Gastroesophageal sphincter (tissue), 3 donors: ENCODE measurements around the gene USP15.

Source experiments
- CTCF ChIP-seq, 4 experiments: fragments of 200-600 bp in 2 of 4; fragments of 450-650 bp in 2 of 4; sonication (generic) in 1 of 4; IDR thresholded peaks; one replicate each; pipeline ENCODE4 v1.5.1; 2017 to 2019; ENCODE audit warnings: antibody characterized with exemption in 4 of 4, mild to moderate bottlenecking in 2 of 4, moderate library complexity in 2 of 4
- EP300 ChIP-seq: sonication (generic); formaldehyde crosslinking; IDR thresholded peaks from one replicate; pipeline ENCODE4 v1.6.1; 2017; ENCODE audit warnings: antibody characterized with exemption, mild to moderate bottlenecking
- POLR2A ChIP-seq, 2 donors: fragments of 450-650 bp; IDR thresholded peaks; one replicate each; pipeline ENCODE4 v1.6.1; 2017; ENCODE audit warnings: antibody characterized with exemption in 2 of 2, mild to moderate bottlenecking in 2 of 2, moderate library complexity in 1 of 2
- POLR2AphosphoS5 ChIP-seq: sonication (generic); formaldehyde crosslinking; IDR thresholded peaks from one replicate; pipeline ENCODE4 v1.6.1; 2017; ENCODE audit warnings: antibody characterized with exemption

- no peak for TF ChIP-seq POLR2A (IDR thresholded peaks at IDR 0.05)
- TF ChIP-seq EP300 = no peak
- TF ChIP-seq CTCF (IDR thresholded peaks at IDR 0.05) = no peak
- no peak for TF ChIP-seq POLR2AphosphoS5
Measured at GRCh38 chr12:62458626-62459025, 198.4 kb downstream of the USP15 start.
